GM18526 (cell line): ENCODE results near the gene COMMD4.

Source experiments
- POLR2A ChIP-seq: IDR thresholded peaks from 3 replicates; pipeline ENCODE4 v1.6.1; 2011; ENCODE audit not compliant: insufficient read length; ENCODE audit errors: extremely low read depth

The COMMD4 gene

GRCh38 chr15:75338661-75339240 lies 2.9 kb downstream of the COMMD4 start:
- no peak for TF ChIP-seq POLR2A

- no peak for TF ChIP-seq POLR2A
Measured at GRCh38 chr15:75339531-75340240, 3.8 kb downstream of the COMMD4 start.

- TF ChIP-seq POLR2A = no peak
Measured at GRCh38 chr15:75342221-75342620, 6.4 kb downstream of the COMMD4 start.

- TF ChIP-seq POLR2A = no peak
Measured at GRCh38 chr15:75346796-75347221, 10.9 kb downstream of the COMMD4 start, which contains the start of gene NEIL1. Gene NEIL1, plus strand, starts transcription at chr15:75347039. Its CDS starts 1,867 bp downstream, at chr15:75348906.

GRCh38 chr15:75347222-75348033 lies 11.6 kb downstream of the COMMD4 start:
- TF ChIP-seq POLR2A = no peak

GRCh38 chr15:75348034-75348561 lies 12.2 kb downstream of the COMMD4 start:
- no peak for TF ChIP-seq POLR2A

GRCh38 chr15:75348562-75349350 lies 12.9 kb downstream of the COMMD4 start:
- no peak for TF ChIP-seq POLR2A

- TF ChIP-seq POLR2A = peak; percentile 20
Measured at GRCh38 chr15:75349851-75350588, 14.2 kb downstream of the COMMD4 start.

- no peak for TF ChIP-seq POLR2A
Measured at GRCh38 chr15:75350601-75351361, 14.9 kb downstream of the COMMD4 start.

GRCh38 chr15:75352186-75353080 lies 16.6 kb downstream of the COMMD4 start:
- no peak for TF ChIP-seq POLR2A

- no peak for TF ChIP-seq POLR2A
Measured at GRCh38 chr15:75353604-75354003, 17.7 kb downstream of the COMMD4 start.

- TF ChIP-seq POLR2A = no peak
Measured at GRCh38 chr15:75354454-75354853, 18.6 kb downstream of the COMMD4 start.
